Stimulated activated CD4-positive, alpha-beta T cell treated with anti-CD3 and anti-CD28 coated beads, Interleukin-4, amount 100 ng/mL, for 48 hours (primary cell): ENCODE measurements around the gene CACNA1F.

ENCODE experiments used
- DNase-seq, 2 donors: peaks; one replicate each; pipeline ENCODE4 v3.0.0-alpha.2; 2020; ENCODE audit warnings: low read depth in 2 of 2

The CACNA1F gene

DNA sequence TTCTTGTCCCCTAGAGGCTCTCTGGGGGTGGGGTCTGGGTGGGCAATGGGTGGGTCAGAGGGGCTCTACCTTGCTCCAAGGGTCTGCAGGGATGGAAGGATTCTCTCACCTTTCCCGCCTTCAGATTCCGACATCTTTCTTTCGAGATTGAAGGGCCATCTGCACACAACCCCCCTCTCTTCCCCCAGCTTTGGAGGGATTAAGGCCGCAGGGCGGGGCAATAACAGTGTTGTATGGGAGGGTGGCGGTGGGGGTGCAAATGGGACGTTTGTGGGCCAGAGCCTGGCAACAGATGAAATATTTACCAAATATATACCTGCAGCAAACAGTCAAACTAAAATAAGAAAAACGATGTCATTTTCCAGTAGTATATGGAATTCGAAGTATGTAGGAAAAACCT, at the start of gene CACNA1F:
Gene CACNA1F (minus strand): TSS at position 165 of the 400 bp plus-strand sequence. CDS start 31 bp downstream, at position 134.
- DNase-seq: no peak

DNA sequence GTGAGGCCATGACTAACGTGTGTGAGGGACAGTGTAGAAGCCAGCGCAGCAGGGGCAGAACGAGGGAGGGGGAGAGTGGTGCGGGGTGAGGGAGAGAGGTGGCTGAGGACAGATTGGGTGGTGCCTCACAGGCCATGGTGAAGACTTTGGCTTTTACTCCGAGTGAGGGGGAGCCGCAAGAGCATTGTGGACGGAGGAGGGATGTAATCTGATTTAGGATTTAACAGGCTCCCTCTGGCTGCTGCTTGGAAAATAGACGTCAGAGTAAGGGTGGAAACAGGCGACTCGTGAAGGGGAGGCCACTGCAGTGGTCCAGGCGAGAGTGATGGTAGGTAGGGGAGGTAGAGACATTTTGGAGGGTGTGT, 49.5 kb upstream of the CACNA1F start:
- no peak for DNase-seq

DNA sequence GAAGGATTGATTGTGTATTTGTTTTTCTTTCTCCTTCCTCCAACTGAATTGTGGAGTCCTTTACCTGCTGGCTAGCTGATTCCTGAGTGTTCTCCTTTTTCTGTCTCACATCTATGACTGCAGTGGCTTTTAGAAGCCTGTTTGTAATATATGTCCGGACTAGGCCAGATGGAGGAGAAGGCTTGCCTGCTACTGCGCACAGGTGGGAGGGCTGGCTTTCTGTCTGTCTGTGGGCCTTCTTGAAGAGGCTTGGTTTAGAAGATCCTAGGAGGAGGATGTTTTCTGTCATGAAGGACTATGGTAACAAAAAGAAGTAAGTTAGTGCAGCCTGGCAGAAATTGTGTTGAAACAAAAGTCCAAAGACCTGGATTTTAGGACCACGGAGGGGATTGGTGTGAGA, 44.9 kb upstream of the CACNA1F start:
- DNase-seq: no peak

DNA sequence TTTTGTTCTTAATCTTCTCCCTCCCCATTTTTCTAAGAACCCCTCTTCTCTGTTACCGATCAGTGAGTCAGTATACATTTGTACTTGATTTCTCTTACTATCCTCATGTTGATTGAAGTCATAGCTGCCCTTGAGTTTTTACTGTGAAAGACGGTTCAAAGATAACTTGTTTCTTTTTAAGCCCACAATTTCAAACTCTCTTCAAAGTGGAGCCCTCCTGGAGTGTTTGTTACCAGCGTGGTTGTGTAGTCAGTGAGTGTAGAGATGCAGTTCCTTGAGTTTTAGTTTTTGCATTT, 44.3 kb upstream of the CACNA1F start:
- no peak for DNase-seq

DNA sequence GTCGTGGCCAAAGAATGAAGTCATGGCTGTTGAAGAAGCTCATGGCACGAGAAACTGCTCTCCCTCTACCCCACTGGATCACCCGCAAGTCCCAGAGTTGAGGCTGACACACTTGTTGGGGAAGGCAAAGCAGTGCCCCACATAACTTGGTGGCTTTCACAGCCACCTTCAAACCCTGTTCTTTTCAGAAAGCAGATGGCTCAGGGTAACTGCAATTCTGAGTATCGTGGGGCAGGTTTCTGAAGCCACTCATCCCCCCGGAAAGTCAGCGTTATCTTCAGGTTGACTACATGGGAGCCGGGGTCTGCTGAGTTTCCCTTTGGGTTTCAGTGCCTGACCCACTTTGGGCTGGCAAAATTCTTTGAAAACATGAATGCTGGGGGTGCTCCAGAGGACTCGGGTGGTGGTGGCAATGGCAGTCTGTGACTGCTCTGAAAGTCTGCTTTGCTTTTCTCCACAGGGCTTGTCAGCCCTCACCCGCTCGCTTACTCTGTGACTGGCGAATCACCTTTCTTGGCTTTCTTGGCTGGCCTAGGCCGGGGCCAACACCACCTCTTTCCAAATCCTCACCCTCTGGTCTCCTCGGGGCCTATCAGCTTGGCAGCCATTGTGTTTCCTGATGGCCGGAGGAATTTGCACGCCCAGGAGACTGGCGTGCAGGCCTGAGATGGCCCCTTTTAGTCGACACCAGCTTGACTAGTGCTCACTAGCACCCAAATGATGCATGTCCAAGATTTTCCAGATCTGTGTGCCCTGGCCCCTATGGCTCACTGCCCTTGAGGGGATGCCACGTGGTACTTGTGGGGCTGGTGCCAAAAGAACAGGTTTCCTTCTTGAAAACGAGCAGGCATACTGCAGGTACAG, 43.8 kb upstream of the CACNA1F start:
- no peak for DNase-seq

DNA sequence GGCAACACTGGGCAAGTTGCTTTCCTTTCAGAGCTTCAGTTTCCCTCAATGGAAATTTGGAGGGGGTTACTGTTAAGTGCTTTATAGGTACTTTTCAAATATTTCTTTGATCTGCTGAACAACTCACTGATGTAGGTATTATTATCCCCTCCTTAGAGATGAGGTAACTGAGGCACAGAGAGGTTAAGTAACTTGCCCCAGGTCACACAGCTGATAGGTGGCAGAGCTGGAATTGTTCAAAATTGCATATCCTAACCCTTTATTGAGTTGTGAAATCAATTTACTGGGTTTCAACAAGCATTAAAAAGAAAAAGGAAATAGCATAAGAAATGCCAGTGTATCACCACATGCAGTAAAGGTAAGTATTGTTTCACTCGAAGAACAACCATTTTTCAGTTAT, 43.1 kb upstream of the CACNA1F start:
- no peak for DNase-seq

DNA sequence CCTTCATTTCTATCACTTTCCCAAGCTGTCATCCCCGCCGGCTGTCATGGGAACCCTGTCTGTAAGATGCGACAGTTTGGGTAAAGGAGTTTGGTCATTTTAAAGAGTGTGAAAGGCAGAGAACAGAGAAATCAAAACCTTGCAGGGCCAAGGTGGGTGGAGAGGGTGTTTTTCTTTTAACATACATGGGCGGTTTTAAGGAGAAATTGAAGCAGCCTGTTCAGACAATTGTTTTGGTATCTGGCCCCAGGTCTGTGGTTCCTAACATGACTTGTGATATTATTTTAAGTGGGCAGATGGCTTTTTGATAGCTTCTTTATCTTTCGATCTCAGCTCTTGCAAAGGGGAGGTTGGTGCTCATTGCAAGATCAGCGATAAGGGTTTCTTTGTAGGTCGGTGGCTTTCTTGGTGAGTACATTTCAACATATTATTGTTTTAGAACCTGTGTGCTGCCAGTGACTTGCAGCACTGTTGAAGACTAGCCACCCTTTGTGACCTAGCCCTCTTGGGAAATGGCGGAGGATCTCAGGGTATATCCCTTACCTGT, 40.1 kb upstream of the CACNA1F start:
- DNase-seq: peak in 1 of 2 donors; percentile 30

DNA sequence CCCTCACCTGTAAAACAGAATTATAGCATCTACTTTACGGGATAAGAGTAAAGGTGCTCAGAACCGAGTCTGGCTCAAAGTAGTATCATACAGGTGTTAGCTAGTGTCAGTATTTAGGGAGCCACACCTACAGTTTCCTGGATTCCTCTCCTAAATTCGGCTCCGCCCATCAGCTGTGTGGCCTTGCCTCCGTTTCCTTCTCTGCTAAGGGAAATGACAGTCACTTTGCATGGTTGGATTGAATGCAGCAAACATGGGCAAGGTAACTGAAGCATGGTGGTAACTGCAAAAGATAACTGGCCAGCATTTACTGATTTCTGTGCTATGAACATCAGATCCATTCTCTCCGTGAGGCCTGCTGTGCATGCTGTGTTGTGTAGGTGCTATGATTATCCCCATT, 39.3 kb upstream of the CACNA1F start:
- DNase-seq: no peak

DNA sequence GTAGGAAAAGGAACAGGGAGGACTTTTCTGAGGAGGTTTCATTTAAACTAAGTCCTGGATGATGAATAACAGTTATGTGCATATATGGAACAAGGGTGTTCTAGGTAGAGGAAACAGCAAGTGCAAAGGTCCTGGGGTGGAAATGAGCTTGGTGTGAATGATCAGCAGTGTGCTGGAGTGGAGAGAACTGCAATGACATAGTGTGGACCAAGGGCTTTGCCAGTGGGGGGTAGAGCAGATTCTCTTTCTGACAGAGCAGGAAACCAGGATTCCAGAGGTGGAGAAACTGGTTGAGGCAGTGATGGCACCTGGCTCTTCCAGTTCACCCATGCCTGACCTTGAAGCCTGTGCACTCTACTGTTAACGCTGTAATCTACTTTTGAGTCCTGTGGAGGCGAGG, 38.2 kb upstream of the CACNA1F start:
- DNase-seq: no peak

DNA sequence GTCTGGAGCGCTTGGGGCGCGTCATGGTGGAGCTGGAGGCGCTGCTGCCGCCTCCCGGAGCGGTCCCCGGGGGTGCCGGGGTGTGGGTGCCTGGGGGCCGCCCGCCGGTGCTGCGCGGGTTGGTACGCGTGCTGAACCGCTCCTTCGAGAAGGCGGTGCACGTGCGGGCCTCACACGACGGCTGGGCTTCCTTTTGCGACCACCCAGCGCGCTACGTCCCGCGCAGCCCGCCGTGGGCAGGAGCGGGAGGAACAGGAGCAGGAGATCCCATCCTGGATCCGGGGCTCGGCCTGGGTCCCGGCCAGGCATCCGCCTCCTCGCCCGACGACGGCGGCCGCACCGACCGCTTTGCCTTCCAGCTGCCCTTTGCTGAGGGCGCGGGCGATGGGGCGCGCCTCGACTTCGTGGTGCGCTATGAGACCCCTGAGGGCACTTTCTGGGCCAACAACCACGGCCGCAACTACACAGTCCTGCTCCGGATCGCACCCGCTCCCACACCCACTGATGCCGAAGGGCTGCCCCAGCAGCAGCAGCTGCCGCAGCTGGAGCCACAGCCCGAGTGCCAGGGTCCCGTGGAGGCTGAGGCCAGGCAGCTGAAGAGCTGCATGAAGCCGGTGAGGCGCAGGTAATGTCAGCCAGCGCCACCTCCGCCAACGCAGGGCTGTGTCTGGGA, 37.2 kb upstream of the CACNA1F start:
- no peak for DNase-seq

DNA sequence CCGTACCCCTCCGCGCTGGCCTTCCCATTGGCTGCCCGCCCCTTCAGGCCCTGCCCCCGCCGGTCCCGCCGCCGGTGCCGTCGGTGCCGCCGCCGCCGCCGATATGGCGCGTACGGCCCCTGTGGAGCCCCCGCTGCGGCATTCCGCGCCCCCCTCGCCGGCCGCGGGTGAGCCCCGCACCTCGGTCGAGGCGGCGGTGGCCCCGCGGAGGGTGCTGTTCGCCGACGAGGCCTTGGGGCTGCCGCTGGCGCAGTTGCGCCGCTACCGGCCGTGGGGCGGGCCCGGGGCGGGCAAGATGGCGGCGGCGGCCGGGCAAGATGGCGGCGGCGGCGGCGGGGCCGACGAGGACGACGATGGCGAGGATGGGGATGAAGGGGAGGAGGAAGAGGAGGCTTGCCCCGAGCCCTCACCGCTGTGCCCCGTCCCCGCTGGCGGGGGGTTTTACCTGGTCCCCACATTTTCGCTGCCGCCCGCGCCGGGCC, 36.7 kb upstream of the CACNA1F start, which contains the start of gene PPP1R3F:
Gene PPP1R3F (plus strand): TSS at position 27 of the 482 bp plus-strand sequence. CDS start 77 bp downstream, at position 104.
- peak in 1 of 2 donors; percentile 24 for DNase-seq

DNA sequence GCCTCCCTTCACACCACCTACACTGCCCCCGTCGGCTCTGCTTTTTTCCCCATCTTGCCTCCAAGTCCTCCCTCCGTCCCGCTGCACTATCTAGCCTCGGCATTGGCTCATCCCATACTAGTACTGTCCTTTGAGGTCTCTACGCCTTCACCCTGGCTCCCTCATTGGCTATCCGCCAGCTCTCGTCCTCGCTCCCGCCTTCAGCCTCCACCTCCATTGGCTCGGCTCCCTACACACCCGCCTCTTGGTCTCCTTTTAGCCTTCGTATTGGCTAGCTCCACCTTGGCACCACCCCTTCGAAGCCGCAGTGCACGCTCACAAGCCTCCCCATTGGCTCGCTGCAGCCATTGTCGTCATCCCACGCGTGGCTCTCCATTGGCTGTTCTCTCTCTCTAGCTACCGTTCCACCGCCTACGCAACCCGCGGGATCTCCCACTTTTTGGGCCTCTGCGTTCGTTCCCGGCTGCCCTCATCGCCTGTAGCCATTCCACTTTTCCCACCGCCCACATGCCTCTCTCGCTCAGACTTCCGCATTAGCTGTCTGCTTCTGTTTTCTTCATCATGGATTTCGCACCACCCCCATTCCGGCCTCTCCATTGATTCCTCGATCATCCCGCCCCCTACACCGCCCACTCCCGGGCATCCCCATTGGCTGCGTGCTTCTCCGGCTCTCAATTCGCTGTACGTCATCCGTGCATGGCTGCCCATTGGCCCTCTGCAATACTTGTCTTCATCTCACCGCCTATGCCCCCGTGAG, 36.0 kb upstream of the CACNA1F start:
- peak; percentile 85 to 92 for DNase-seq

DNA sequence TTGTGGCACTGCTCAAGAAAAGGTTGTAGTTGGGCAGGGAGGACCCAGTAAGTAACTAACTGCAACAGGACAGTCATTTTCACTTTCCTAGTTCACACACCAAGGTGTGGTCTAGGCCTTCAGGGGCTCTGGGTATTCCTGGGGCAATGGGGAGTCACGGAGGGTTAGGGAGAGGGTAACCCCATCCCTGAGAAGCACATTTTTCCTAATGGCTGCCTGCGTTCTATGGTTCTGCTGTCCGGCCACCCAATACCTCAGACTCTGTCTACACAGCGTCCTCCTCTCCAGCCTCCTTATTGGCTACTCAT, 35.5 kb upstream of the CACNA1F start:
- DNase-seq: no peak

DNA sequence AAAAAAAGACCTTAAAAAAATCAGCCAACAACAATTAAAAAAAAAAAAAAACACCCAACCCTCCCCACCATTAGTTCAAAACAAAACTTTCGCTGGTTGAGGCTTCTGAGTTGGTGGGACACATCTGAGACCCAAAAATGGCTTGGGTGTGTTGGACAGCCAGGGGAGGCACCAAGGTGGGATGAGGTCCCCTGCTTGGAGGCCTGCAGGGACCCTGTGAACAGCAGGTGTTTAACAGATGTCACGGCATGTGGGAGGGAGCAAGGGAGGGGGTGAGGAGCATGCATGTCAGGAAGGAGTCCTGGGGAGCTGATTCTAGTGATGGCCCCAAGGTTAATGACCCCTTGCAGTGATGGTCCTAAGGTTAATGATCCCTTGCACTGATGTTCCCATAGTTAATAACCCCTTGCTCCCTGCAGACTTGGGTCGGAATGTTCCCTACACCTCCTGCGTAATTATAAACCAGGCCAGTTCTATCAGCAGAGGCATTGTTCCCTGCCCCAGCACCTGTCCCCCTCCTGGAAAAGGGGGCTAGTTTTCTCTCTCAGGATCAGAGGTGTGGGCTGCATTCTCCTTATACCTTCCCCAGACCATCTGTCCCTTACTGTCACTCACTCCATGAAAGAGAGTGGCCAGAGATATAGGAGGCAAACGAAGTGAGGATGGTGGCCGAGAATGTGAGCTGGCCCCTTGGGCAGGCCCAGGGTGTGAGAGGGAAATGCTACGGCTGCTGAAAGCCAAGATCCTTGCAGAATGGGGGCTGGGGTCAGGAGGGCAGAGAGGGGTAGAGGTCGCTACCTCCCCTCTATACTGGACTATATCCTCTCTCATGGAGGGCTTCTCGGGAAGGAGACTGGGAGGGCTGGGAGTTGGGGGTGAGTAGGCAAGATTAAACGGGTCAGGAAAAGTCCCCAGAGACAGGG, 33.6 kb upstream of the CACNA1F start:
- DNase-seq: no peak

DNA sequence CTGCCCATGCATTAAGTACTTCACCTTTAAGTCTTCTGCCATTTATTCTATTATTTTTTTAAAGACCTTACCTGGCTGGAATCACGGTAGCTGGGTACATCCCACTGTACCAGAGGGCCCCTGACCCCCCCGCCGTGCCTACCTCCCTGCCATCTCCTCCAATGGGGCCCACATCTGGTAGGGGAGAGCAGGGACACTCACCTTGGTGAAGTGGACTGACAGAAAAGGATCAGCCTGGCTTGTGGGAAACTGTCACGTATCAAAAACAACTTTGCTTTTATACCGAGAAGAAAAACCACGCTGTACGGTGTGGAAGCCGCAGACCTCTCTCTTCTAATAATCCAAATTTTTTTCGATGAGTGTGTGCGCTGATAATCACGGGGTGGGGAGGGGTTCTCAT, 31.3 kb upstream of the CACNA1F start, which contains the start of gene FOXP3:
Gene FOXP3 (minus strand): TSS at position 251 of the 400 bp plus-strand sequence. CDS start 6,205 bp downstream, outside the sequence.
- DNase-seq: no peak

DNA sequence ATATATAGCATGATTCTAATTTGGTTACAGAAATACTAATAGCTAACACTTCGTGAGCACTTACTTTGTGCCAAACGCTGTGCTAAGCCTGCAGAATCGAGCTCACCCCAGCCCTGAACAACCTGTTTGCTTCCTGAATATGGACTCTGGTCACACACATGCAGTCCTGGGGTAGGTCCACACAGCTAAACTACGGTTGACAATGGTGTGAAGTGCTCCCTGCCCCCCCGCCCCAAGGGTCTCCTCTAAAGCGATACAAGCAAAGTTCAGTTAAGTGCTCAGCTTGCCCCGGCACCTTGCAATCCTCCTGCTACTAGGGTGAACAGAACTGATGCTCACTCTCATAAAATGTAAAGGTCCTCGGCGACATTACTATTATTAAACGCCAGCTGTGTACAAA, 30.5 kb upstream of the CACNA1F start:
- no peak for DNase-seq

DNA sequence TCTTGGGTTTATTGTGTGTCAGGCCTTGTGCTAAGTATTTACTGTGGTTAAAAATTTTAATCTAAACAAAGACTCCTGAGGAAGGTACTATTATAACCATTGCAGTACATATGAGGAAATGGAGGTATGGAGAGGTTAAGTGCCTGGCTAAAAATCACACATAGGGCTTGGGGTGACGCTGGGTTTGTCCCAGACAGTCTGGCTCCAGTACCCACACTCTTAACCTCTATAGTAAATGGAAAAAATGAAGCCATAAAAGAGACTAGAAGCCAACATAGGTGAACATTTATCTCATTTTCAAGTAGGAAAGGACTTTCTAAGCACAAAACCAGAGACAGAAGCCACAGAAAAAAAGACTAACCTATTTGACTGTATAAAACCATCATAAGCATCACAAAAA, 29.5 kb upstream of the CACNA1F start:
- DNase-seq: no peak

DNA sequence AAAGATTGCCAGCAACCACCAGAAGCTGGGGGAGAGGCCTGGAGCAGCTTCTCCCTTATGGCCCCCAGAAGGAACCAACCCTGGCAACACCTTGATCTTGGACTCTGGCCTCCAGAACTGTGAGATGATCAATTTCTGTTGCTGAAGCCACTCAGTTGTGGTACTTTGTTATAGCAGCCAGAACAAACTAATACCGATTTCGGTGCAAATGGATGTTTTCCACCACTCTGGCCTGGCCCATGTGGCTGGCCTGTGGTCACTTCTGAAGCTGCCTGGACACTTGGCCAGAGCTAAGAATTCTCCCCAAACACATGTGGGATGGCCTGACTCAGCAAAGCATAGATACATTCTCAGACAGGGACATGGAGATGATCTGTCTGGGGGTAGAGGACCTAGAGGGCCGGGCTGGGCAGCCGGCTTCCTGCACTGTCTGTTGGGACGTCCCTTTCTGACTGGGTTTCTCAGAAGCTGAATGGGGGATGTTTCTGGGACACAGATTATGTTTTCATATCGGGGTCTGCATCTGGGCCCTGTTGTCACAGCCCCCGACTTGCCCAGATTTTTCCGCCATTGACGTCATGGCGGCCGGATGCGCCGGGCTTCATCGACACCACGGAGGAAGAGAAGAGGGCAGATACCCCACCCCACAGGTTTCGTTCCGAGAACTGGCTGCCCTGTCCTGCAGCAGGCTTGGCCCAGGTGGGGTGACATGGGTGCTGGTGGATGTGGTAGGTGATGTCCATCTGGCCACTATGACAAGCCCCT, 27.3 kb upstream of the CACNA1F start:
- no peak for DNase-seq

DNA sequence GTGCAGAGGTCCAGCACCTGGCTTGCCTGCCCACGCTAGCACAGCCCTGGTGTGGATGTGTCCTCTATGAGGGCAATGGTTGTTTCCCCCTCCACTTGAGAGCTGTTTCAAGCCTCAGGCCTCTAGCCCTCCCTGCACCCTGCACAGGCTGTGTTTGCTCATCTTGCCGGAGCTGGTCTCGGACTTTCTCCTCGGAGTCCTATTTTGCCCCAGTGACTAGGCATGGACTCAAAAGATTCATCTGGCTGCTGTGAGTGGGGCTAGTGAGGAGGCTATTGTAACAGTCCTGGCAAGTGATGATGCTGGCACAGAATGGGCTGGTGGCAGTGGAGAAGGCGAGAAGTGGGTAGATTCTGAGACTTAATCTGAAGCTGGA, 25.6 kb upstream of the CACNA1F start:
- DNase-seq: no peak
